Thoracic aorta (tissue), 2 donors: ENCODE results near the gene FAM221A. TPM values are rescaled to one million over a fixed set of nuclear protein-coding genes. Genes with fewer than 3 reads are reported as not detected.
A peak's percentile ranks its signal among the peaks of the same experiment; 100 is the strongest.

ENCODE experiments used
- ATAC-seq: fragments of 150-250 bp; one replicate; pipeline ENCODE4 v1.8.0; 2017; ENCODE audit warnings: low read depth; ENCODE audit not compliant: insufficient number of reproducible peaks, low FRiP score
- DNase-seq: peaks from one replicate; pipeline ENCODE4 v3.0.0-alpha.2; 2020; ENCODE audit warnings: low spot score
- H3K27ac ChIP-seq, 2 donors: fragments of 200-600 bp; sonication (generic); 1 replicate in 1 of 2; 2 replicates in 1 of 2; pipeline ENCODE4 v1.5.1; 2016; ENCODE audit warnings: mild to moderate bottlenecking in 2 of 2, moderate library complexity in 2 of 2
- H3K27me3 ChIP-seq: fragments of 200-600 bp; sonication (generic); replicated peaks from 2 replicates; pipeline ENCODE4 v1.6.0; 2016; ENCODE audit warnings: mild to moderate bottlenecking; ENCODE audit not compliant: insufficient read depth
- H3K36me3 ChIP-seq: fragments of 200-600 bp; sonication (generic); one replicate; pipeline ENCODE4 v1.5.1; 2016
- H3K4me1 ChIP-seq, 2 donors: fragments of 200-600 bp; sonication (generic); 1 replicate in 1 of 2; 2 replicates in 1 of 2; pipeline versions ENCODE4 v1.5.1 to v1.6.0; 2016; ENCODE audit warnings: low read depth in 2 of 2, mild to moderate bottlenecking in 1 of 2; ENCODE audit not compliant: control insufficient read depth in 1 of 2
- H3K4me3 ChIP-seq: fragments of 200-600 bp; sonication (generic); 2 replicates; pipeline ENCODE4 v1.5.1; 2016; ENCODE audit warnings: mild to moderate bottlenecking
- H3K9me3 ChIP-seq: fragments of 200-600 bp; sonication (generic); 2 replicates; pipeline ENCODE4 v1.5.1; 2016
- total RNA-seq, 2 donors: library from RNA; depleted of rRNA; stranded (reverse); fragments of >200 nt; gene quantifications; one replicate each; pipeline versions ENCODE4 v1.1.0 to v1.2.3, GENCODE V29; 2016
- TF ChIP-seq, protein P1 (sequence below): fragments of 200-600 bp; sonication (generic); IDR thresholded peaks from one replicate; pipeline ENCODE4 v1.5.1; 2019; ENCODE audit warnings: antibody characterized with exemption

The FAM221A gene
- total RNA-seq, 2 donors from 2014 or later, result 2.6 to 16.8 TPM

DNA sequence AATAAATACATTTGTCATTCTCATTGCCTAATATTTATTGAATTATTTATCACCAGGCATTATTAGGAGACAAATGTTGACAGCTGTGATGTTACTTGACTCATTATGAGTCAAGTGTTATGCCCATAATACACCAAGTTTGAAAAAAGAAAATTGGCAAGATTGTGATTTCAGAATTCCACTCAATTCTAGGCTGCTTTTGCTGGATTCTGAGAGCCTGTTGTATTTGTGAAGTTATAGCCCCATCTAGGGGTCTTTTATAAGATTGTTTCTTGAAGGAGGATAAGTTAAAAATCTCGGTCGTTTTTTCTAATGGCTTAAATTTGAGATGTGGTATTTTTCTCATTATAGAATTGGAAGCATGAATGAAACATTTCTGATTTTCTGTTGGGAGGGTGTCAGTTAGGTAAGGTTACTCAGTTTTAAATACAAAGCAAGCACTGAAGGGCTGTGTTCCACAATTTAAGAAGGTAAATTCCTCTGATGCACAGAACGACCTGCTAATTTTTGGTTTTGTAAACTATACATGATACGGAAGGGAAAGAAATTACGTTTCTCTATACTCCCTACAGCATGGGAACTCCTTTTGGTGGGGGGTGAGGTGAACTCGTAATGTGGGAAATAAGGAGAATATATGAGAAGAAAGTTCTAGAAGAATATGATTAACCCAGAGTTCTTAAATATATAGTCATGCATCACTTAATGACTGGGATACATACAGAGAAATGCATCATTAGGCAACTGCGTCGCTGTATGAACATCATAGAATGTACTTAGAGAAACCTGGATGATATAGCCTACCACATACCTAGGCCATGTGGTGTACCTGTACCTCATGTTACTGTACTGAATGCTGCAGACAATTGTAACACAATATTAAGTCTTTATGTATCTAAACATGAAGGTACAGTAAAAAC is 32.6 kb downstream of the FAM221A start:
- Histone ChIP-seq H3K4me1 (no peaks in the 10 kb centered on the region), H3K36me3 (no peaks in the 10 kb centered on the region), H3K27ac (no peak overlapping the region), H3K4me3 (no peak overlapping the region), H3K9me3 (no peaks in the 10 kb centered on the region), H3K27me3 (no peaks in the 10 kb centered on the region)
- ATAC-seq (no peak), DNase-seq (no peak)
- TF ChIP-seq, protein P1, sequence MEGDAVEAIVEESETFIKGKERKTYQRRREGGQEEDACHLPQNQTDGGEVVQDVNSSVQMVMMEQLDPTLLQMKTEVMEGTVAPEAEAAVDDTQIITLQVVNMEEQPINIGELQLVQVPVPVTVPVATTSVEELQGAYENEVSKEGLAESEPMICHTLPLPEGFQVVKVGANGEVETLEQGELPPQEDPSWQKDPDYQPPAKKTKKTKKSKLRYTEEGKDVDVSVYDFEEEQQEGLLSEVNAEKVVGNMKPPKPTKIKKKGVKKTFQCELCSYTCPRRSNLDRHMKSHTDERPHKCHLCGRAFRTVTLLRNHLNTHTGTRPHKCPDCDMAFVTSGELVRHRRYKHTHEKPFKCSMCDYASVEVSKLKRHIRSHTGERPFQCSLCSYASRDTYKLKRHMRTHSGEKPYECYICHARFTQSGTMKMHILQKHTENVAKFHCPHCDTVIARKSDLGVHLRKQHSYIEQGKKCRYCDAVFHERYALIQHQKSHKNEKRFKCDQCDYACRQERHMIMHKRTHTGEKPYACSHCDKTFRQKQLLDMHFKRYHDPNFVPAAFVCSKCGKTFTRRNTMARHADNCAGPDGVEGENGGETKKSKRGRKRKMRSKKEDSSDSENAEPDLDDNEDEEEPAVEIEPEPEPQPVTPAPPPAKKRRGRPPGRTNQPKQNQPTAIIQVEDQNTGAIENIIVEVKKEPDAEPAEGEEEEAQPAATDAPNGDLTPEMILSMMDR, result peak; percentile 60

DNA sequence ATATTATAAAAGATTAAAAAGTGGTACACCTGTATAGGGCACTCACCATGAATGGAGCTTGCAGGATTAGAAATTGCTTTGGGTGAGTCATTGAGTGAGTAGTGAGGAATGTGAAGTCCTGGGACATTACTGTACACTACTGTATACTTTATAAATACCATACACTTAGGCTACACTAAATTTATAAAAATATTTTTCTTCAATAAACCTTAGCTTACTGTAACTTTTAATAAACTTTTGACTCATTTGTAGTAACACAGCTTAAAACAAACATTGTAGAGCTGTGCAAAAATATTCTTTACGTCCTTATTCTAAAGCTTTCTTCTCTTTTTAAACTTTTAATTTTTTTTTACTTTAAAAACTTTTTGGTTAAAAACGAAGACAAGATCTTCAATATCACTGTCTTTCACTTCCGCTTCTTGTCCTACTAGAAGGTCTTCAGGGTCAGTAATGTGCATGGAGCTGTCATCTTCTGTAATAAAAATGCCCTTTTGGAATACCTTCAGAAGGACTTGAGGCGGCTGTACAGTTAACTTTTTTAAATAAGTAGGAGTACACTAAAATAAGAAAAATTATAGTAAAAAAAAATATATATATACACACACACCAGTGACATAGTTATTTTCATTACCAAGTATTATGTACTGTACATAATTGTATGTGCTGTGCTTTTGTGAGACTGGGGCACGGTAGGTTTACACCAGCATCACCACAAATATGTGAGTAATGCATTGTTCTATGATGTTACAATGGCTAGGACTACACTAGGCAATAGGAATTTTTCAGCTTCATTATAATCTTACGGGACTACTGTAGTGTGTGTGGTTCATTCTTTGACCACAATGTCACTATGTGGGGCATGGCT is 33.5 kb downstream of the FAM221A start:
- Histone ChIP-seq H3K4me3 (no peak overlapping the region), H3K27me3 (no peaks in the 10 kb centered on the region), H3K9me3 (no peaks in the 10 kb centered on the region), H3K4me1 (no peaks in the 10 kb centered on the region), H3K27ac (no peak overlapping the region), H3K36me3 (no peaks in the 10 kb centered on the region)
- DNase-seq (no peak), ATAC-seq (no peak)
- TF ChIP-seq, protein P1, result no peak

DNA sequence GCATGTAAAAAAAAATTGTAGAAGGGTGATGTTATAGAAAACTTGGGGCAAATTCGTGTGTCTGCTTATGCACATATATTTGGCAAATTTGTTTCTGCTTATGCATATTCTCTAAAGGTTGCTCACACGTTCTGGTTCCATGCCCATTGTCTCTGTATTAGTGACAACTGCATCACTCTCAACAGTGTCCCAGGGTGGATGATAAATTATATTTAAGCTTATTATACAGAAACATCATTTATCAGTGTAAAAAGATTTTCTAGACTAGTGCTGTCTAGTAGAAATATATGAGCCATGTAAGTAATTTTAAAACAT is 34.1 kb downstream of the FAM221A start:
- H3K4me1 ChIP-seq, result no peaks in the 10 kb centered on the region
- ATAC-seq, result no peak
- TF ChIP-seq, protein P1, result no peak

DNA sequence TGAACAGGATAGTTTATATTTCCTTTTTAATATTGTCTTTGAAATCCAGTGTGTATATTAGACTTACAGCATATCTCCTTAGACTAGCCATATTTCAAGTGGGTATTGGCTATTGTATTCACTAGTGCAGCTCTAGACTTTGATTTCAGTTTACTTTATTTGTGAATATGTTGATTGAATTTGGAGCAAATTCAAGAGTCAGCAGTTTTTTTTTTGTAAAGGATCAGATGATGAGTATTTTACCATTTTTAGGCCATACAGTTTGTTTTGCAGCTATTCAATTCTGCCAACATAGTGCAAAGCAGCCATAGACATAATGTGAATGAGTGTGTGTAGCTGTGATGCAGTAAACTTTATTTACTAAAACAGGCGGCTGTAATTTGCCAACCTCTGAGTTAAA is 34.6 kb downstream of the FAM221A start:
- Histone ChIP-seq H3K36me3 (no peaks in the 10 kb centered on the region), H3K4me1 (no peaks in the 10 kb centered on the region), H3K27ac (no peak overlapping the region), H3K4me3 (no peak overlapping the region), H3K27me3 (no peaks in the 10 kb centered on the region), H3K9me3 (no peaks in the 10 kb centered on the region)
- no peak for ATAC-seq
- DNase-seq, result no peak
- TF ChIP-seq, protein P1, result no peak

More for the DNA sequence above, 34.1 kb downstream of the FAM221A start:
- Histone ChIP-seq H3K9me3 (no peaks in the 10 kb centered on the region), H3K27ac (no peak overlapping the region), H3K27me3 (no peaks in the 10 kb centered on the region), H3K4me3 (no peak overlapping the region), H3K36me3 (no peaks in the 10 kb centered on the region)
- DNase-seq, result no peak

DNA sequence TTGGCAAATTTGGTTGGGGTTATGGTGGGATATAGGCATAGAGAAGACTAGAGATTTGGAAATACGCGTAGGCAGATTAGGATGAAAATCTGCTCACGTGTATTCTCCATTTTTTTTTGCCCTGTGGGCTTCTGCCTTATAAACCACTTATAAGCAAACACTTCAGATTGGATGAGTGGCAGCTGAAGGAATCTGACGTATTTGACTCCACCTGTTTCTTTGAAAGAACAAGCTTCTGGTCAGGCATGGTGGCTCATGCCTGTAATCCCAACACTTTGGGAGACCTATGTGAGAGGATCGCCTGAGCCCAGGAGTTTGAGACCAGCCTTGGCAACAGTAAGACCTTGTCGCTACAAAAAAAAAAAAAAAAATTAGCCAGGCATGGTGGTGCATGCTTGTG is 35.1 kb downstream of the FAM221A start:
- Histone ChIP-seq H3K4me1 (no peaks in the 10 kb centered on the region), H3K27me3 (no peaks in the 10 kb centered on the region), H3K36me3 (no peaks in the 10 kb centered on the region), H3K27ac (no peak overlapping the region), H3K4me3 (no peak overlapping the region), H3K9me3 (no peaks in the 10 kb centered on the region)
- TF ChIP-seq, protein P1, result no peak
- no peak for DNase-seq
- no peak for ATAC-seq
